Measurements from ENCODE around the gene CNPY3. TPM values are rescaled to one million over a fixed set of nuclear protein-coding genes. Genes with fewer than 3 reads are reported as not detected.

Gene CNPY3
- polyA plus RNA-seq, 1 of the 3 experiments (the other 2 are of a cell fraction): 77.5 TPM

GRCh38 chr6:42987533-42988451 is 58.5 kb downstream of the CNPY3 start:
- H3K9me3 ChIP-seq: no peaks in the 10 kb centered on the region
- no peak for DNase-seq
- no peaks in the 10 kb centered on the region for H3F3A ChIP-seq (replicated peaks; ENCODE audit: insufficient read depth)
- H3K4me2 ChIP-seq: no peak overlapping the region
- TF ChIP-seq POLR2AphosphoS5 (IDR thresholded peaks at IDR 0.05; ENCODE audit: low read depth, low read length): no peak
- WGBS (ENCODE audit: low lambda C conversion rate): 83% methylated on average over 4 of the region's 5 CpGs
- ChIA-PET POLR2A (no interaction called here), CTCF (interaction anchor here (0.7 to 1.3 kb wide), 5 partner anchors 9 to 87 kb away, joined by 3 read pairs; no protein-coding TSS in a partner anchor)
- H4K20me1 ChIP-seq (ENCODE audit: insufficient read depth): no peaks in the 10 kb centered on the region
- no peaks in the 10 kb centered on the region for H3K9me2 ChIP-seq
- no peak overlapping the region for H2AFZ ChIP-seq (ENCODE audit: low read depth)
- H3K4me3 ChIP-seq (ENCODE audit: low read depth in 2 of 2, low read length in 1 of 2): no peak overlapping the region
- peaks cover 17 to 20% of the 10 kb centered on the region in 2 experiments; a peak in 3 of 4 replicates for H3K4me1 ChIP-seq (ENCODE audit: control insufficient read depth in 1 of 2, insufficient read depth in 2 of 2, low read depth in 1 of 2, low read length in 1 of 2)
- H3K9ac ChIP-seq: no peak overlapping the region
- peaks cover 50% of the 10 kb centered on the region for H3K79me2 ChIP-seq (ENCODE audit: insufficient read depth)
- peaks cover 19 to 24% of the 10 kb centered on the region in 2 experiments for H3K36me3 ChIP-seq (replicated peaks in 1 of 2; ENCODE audit: control insufficient read depth in 1 of 2, insufficient read depth in 2 of 2, low read length in 1 of 2)
- no peaks in the 10 kb centered on the region for H3K27me3 ChIP-seq (ENCODE audit: insufficient read depth)
- H3K27ac ChIP-seq (ENCODE audit: low read depth in 2 of 2, low read length in 1 of 2): no peak overlapping the region

GRCh38 chr6:42988486-42989020 is 59.3 kb downstream of the CNPY3 start:
- no peak overlapping the region for H3K4me3 ChIP-seq (ENCODE audit: low read depth in 2 of 2, low read length in 1 of 2)
- TF ChIP-seq ZBTB33 (IDR thresholded peaks at IDR 0.05; ENCODE audit: borderline replicate concordance, low read depth): no peak
- no peak for TF ChIP-seq ELF1 (IDR thresholded peaks at IDR 0.05)
- TF ChIP-seq YY1 (IDR thresholded peaks at IDR 0.05; ENCODE audit: low read depth): no peak
- no peak for TF ChIP-seq TCF12 (IDR thresholded peaks at IDR 0.05)
- TF ChIP-seq CTCF (IDR thresholded peaks at IDR 0.05): no peak
- no peak for TF ChIP-seq JUND (IDR thresholded peaks at IDR 0.05)
- TF ChIP-seq EZH2phosphoT487 (IDR thresholded peaks at IDR 0.05; ENCODE audit: borderline replicate concordance, low read depth): no peak
- no peak for TF ChIP-seq SIN3A (IDR thresholded peaks at IDR 0.05; ENCODE audit: borderline replicate concordance, low read depth, low read length)
- no peak for TF ChIP-seq GABPA (IDR thresholded peaks at IDR 0.05; ENCODE audit: low read depth)
- no peak for TF ChIP-seq REST (IDR thresholded peaks at IDR 0.05; ENCODE audit: low read depth, low read length)
- no peak for TF ChIP-seq TAF1 (IDR thresholded peaks at IDR 0.05; ENCODE audit: borderline replicate concordance, low read depth, low read length)
- TF ChIP-seq PBX3 (IDR thresholded peaks at IDR 0.05): no peak
- TF ChIP-seq NFIC (IDR thresholded peaks at IDR 0.05; ENCODE audit: borderline replicate concordance): no peak
- no peak for TF ChIP-seq SMC3 (IDR thresholded peaks at IDR 0.05; ENCODE audit: low read depth, low read length)
- TF ChIP-seq POLR2AphosphoS5 (IDR thresholded peaks at IDR 0.05; ENCODE audit: low read depth, low read length): no peak
- TF ChIP-seq FOXM1 (IDR thresholded peaks at IDR 0.05; ENCODE audit: low read depth): no peak
- TF ChIP-seq FOXJ3 (CRISPR knock-in tag; IDR thresholded peaks at IDR 0.05): no peak
- H2AFZ ChIP-seq (ENCODE audit: low read depth): no peak overlapping the region
- no peaks in the 10 kb centered on the region for H3K27me3 ChIP-seq (ENCODE audit: insufficient read depth)
- peaks cover 17 to 20% of the 10 kb centered on the region in 2 experiments; a peak in 3 of 4 replicates for H3K4me1 ChIP-seq (ENCODE audit: control insufficient read depth in 1 of 2, insufficient read depth in 2 of 2, low read depth in 1 of 2, low read length in 1 of 2)
- POLR2A ChIA-PET: interaction anchor here (1.0 kb wide), 1 partner anchor 11 kb away, joined by 3 read pairs; no protein-coding TSS in a partner anchor
- H3K9me3 ChIP-seq: no peaks in the 10 kb centered on the region
- WGBS (ENCODE audit: low lambda C conversion rate): 90% methylated on average over 1 of the region's 1 CpG
- no peak for DNase-seq
- no peak overlapping the region for H3K9ac ChIP-seq
- H4K20me1 ChIP-seq (ENCODE audit: insufficient read depth): no peaks in the 10 kb centered on the region
- CTCF ChIA-PET: interaction anchor here (0.7 to 1.3 kb wide), 5 partner anchors 8 to 87 kb away, joined by 3 read pairs; no protein-coding TSS in a partner anchor
- H3K27ac ChIP-seq (ENCODE audit: low read depth in 2 of 2, low read length in 1 of 2): no peak overlapping the region
- peaks cover 51% of the 10 kb centered on the region for H3K79me2 ChIP-seq (ENCODE audit: insufficient read depth)
- H3F3A ChIP-seq (replicated peaks; ENCODE audit: insufficient read depth): no peaks in the 10 kb centered on the region
- H3K9me2 ChIP-seq: no peaks in the 10 kb centered on the region
- H3K36me3 ChIP-seq (replicated peaks in 1 of 2; ENCODE audit: control insufficient read depth in 1 of 2, insufficient read depth in 2 of 2, low read length in 1 of 2): peaks cover 19 to 24% of the 10 kb centered on the region in 2 experiments
- H3K4me2 ChIP-seq: no peak overlapping the region
